Left cardiac atrium (tissue), 4 donors: ENCODE data around the gene CSHL1. TPM values are rescaled to one million over a fixed set of nuclear protein-coding genes. Genes with fewer than 3 reads are reported as not detected.
"Not testable (repeated sequence)": the region's sequence is repeated elsewhere in the genome, so short reads cannot be mapped to it uniquely, and the experiment has no call there.

Experiments used
- ATAC-seq, 2 donors: fragments of 200-7000 bp; cut with Tn5 transposase; one replicate each; pipeline ENCODE4 v1.9.1; 2020; ENCODE audit warnings: mild to moderate bottlenecking in 2 of 2, moderate library complexity in 2 of 2
- DNase-seq: peaks from one replicate; pipeline ENCODE4 v3.0.0-alpha.2; 2020
- intact Hi-C, 2 donors: fragments of 100-400 bp; cut with DNase I; formaldehyde crosslinking; loops; one replicate each; pipeline versions ENCODE4 v1.14.1 to v1.15.1; 2022 to 2023
- total RNA-seq, 2 donors: library from RNA; stranded (reverse); fragmentation: NEBNext Ultra II Directional; extraction: Animal tissue kit (Norgen Biotek cat#: 25700); gene quantifications; one replicate each; pipeline ENCODE4 v1.2.1, GENCODE V29; 2021
- donor health status: DM: no; HTN: yes; CAD: no.
- donor health status: DM: no; HTN: yes; CAD: no; lungs with severe emphysema.
- donor health status: DM: yes; HTN: yes; CAD: no.
- donor health status: Dilated cardiomyopathy.

The CSHL1 gene
- total RNA-seq, 2 donors from 2014 or later = not detected

- intact Hi-C loops = no loop called here
- DNase-seq = no peak
These were observed 15.1 kb upstream of the CSHL1 start for GRCh38 chr17:63926164-63926563.

GRCh38 chr17:63925615-63926014, 14.6 kb upstream of the CSHL1 start:
- no peak for DNase-seq
- no peak for ATAC-seq
- intact Hi-C loops = no loop called here

More at GRCh38 chr17:63926164-63926563, 15.1 kb upstream of the CSHL1 start:
- ATAC-seq = no peak

- DNase-seq, ATAC-seq, intact Hi-C loops: not testable (repeated sequence)
These were observed 11.3 kb upstream of the CSHL1 start for GRCh38 chr17:63922402-63922801.

- intact Hi-C loops, ATAC-seq, DNase-seq: not testable (repeated sequence)
These were observed 9.7 kb upstream of the CSHL1 start for GRCh38 chr17:63920779-63921178.

GRCh38 chr17:63920050-63920449, 9.0 kb upstream of the CSHL1 start:
- DNase-seq, ATAC-seq, intact Hi-C loops: not testable (repeated sequence)

- DNase-seq (peak; percentile 44), ATAC-seq (peak; percentile 89 to 92)
- intact Hi-C loops = loop anchor here (2.0 to 10.0 kb wide), 3 partner anchors 71 to 105 kb away; partner anchors contain the start of gene ICAM2 (in 1 of the 2)
These were observed 8.3 kb upstream of the CSHL1 start for GRCh38 chr17:63919311-63919723.

GRCh38 chr17:63918789-63919305, 7.8 kb upstream of the CSHL1 start, which contains the start of gene GH1:
Gene GH1, minus strand, starts transcription at chr17:63918839. Its CDS starts 63 bp downstream, at chr17:63918776.
- intact Hi-C loops = loop anchor here (2.0 to 10.0 kb wide), 3 partner anchors 72 to 106 kb away; partner anchors contain the start of gene ICAM2 (in 1 of the 2)
- not testable (repeated sequence) for DNase-seq, ATAC-seq

GRCh38 chr17:63918305-63918704, 7.2 kb upstream of the CSHL1 start:
- no peak for ATAC-seq
- intact Hi-C loops = loop anchor here (2.0 to 10.0 kb wide), 3 partner anchors 72 to 106 kb away; partner anchors contain the start of gene ICAM2 (in 1 of the 2)
- no peak for DNase-seq

GRCh38 chr17:63917646-63918045, 6.6 kb upstream of the CSHL1 start:
- intact Hi-C loops = loop anchor here (2.0 to 10.0 kb wide), 3 partner anchors 73 to 107 kb away; partner anchors contain the start of gene ICAM2 (in 1 of the 2)
- no peak for ATAC-seq
- DNase-seq = no peak

GRCh38 chr17:63917206-63917605, 6.1 kb upstream of the CSHL1 start:
- not testable (repeated sequence) for ATAC-seq, DNase-seq
- intact Hi-C loops = loop anchor here in 1 of 2 donors (5.0 to 10.0 kb wide), 2 partner anchors 75 to 108 kb away; partner anchors contain the start of gene ICAM2

- ATAC-seq = no peak
- intact Hi-C loops = loop anchor here in 1 of 2 donors (5.0 to 10.0 kb wide), 2 partner anchors 76 to 108 kb away; partner anchors contain the start of gene ICAM2
- no peak for DNase-seq
These were observed 5.6 kb upstream of the CSHL1 start for GRCh38 chr17:63916566-63917185.

GRCh38 chr17:63915753-63916152, 4.7 kb upstream of the CSHL1 start:
- intact Hi-C loops = loop anchor here in 1 of 2 donors (5.0 to 10.0 kb wide), 2 partner anchors 77 to 109 kb away; partner anchors contain the start of gene ICAM2
- not testable (repeated sequence) for DNase-seq, ATAC-seq

- ATAC-seq = no peak
- intact Hi-C loops = loop anchor here (5.0 to 10.0 kb wide), 3 partner anchors 110 to 218 kb away; partner anchors contain the start of genes ERN1 (in 2 of the 2) and ICAM2 (in 1 of the 2)
- no peak for DNase-seq
These were observed 3.4 kb upstream of the CSHL1 start for GRCh38 chr17:63914471-63914870.

GRCh38 chr17:63911657-63912100, 621 bp upstream of the CSHL1 start:
- peak; percentile 65 to 69 for ATAC-seq
- no peak for DNase-seq
- intact Hi-C loops = loop anchor here (5.0 to 10.0 kb wide), 3 partner anchors 113 to 221 kb away; partner anchors contain the start of genes ERN1 (in 2 of the 2) and ICAM2 (in 1 of the 2)

- intact Hi-C loops = loop anchor here (5.0 to 10.0 kb wide), 3 partner anchors 115 to 222 kb away; partner anchors contain the start of genes ERN1 (in 2 of the 2) and ICAM2 (in 1 of the 2)
- ATAC-seq (no peak), DNase-seq (no peak)
These were observed 962 bp downstream of the CSHL1 start for GRCh38 chr17:63910096-63910495.

GRCh38 chr17:63909586-63909985, 1.5 kb downstream of the CSHL1 start:
- intact Hi-C loops, ATAC-seq, DNase-seq: not testable (repeated sequence)

- peak; percentile 41 to 63 for ATAC-seq
- DNase-seq, intact Hi-C loops: not testable (repeated sequence)
These were observed 3.8 kb downstream of the CSHL1 start for GRCh38 chr17:63907161-63907778.

GRCh38 chr17:63904796-63905195, 6.3 kb downstream of the CSHL1 start:
- ATAC-seq, intact Hi-C loops, DNase-seq: not testable (repeated sequence)

GRCh38 chr17:63903787-63904201, 7.3 kb downstream of the CSHL1 start:
- DNase-seq, ATAC-seq, intact Hi-C loops: not testable (repeated sequence)
